ENCODE data around the gene TPRA1. TPM values are rescaled to one million over a fixed set of nuclear protein-coding genes. Genes with fewer than 3 reads are reported as not detected.

Gene TPRA1
- total RNA-seq, 1 experiment from 2014 or later: 24.2 TPM

- H3K4me3 Mint-ChIP-seq: peak overlapping the region; percentile 86
- no peak overlapping the region for H3K27ac Mint-ChIP-seq
- DNase-seq (ENCODE audit: low spot score): peak; percentile 33
- peaks cover 19% of the 10 kb centered on the region for H3K4me1 Mint-ChIP-seq
- TF ChIP-seq ZBTB43 (CRISPR knock-in tag; IDR thresholded peaks at IDR 0.05) (no peak), NR2C2 (CRISPR knock-in tag; IDR thresholded peaks at IDR 0.05) (no peak), NR3C1 (CRISPR knock-in tag; conservative IDR thresholded peaks at IDR 0.05; ENCODE audit: low read depth) (0 out of 2 replicates have a peak, but pooled peaks have one; percentile 13), IRF2 (CRISPR knock-in tag; IDR thresholded peaks at IDR 0.05; ENCODE audit: borderline replicate concordance, low read depth) (no peak), ZNF219 (CRISPR knock-in tag; IDR thresholded peaks at IDR 0.05; ENCODE audit: borderline replicate concordance) (no peak), HMGXB4 (CRISPR knock-in tag; IDR thresholded peaks at IDR 0.05) (peak; percentile 21; the same call in 1 of the 2 replicates), TEAD4 (CRISPR knock-in tag; IDR thresholded peaks at IDR 0.05) (no peak), ATF2 (CRISPR knock-in tag; IDR thresholded peaks at IDR 0.05; ENCODE audit: borderline replicate concordance, low read depth) (no peak), ZNF416 (CRISPR knock-in tag; IDR thresholded peaks at IDR 0.05) (no peak), ATF1 (CRISPR knock-in tag; IDR thresholded peaks at IDR 0.05) (no peak), STAT6 (CRISPR knock-in tag; conservative IDR thresholded peaks at IDR 0.05; ENCODE audit: low read depth) (no peak), GRHL2 (CRISPR knock-in tag; IDR thresholded peaks at IDR 0.05; ENCODE audit: insufficient replicate concordance, severe bottlenecking) (no peak), USF2 (CRISPR knock-in tag; IDR thresholded peaks at IDR 0.05) (no peak), FOXP1 (CRISPR knock-in tag; IDR thresholded peaks at IDR 0.05; ENCODE audit: borderline replicate concordance) (0 out of 2 replicates have a peak, but pooled peaks have one; percentile 14), NFE2L1 (CRISPR knock-in tag; IDR thresholded peaks at IDR 0.05) (no peak), MYBL2 (CRISPR knock-in tag; IDR thresholded peaks at IDR 0.05) (no peak)
- peaks cover 7% of the 10 kb centered on the region for H3K27me3 Mint-ChIP-seq (ENCODE audit: low read depth)
- no peaks in the 10 kb centered on the region for H3K9me3 Mint-ChIP-seq
- 0 out of 2 replicates have a peak, but pooled peaks cover 2% of the 10 kb centered on the region for H3K36me3 Mint-ChIP-seq
- ChIA-PET POLR2A (interaction anchor here (0.6 to 1.2 kb wide), 3 partner anchors 8 to 9 kb away, joined by 3 to 4 read pairs (median 4); no protein-coding TSS in a partner anchor), CTCF (interaction anchor here (1.2 to 7.1 kb wide), 2 partner anchors 8 to 15 kb away, joined by 3 to 72 read pairs; partner anchors contain the start of gene MCM2)
- ATAC-seq: no peak
Measured at GRCh38 chr3:127589600-127590281, 792 bp downstream of the TPRA1 start.
